Neuron (in vitro differentiated cells): Measurements from ENCODE around the gene EFNA5.

Source experiments
- H2AFZ ChIP-seq: one replicate; pipeline ENCODE4 v1.6.1; 2013; ENCODE audit warnings: low read depth, mild to moderate bottlenecking, inconsistent platforms, low read length, moderate library complexity
- H3K27me3 ChIP-seq: one replicate; pipeline ENCODE4 v1.6.1; 2013; ENCODE audit warnings: low read length; ENCODE audit not compliant: insufficient read depth
- H3K36me3 ChIP-seq: one replicate; pipeline ENCODE4 v1.6.1; 2013; ENCODE audit warnings: low read length; ENCODE audit not compliant: insufficient read depth
- H3K4me1 ChIP-seq: one replicate; pipeline ENCODE4 v1.6.1; 2013; ENCODE audit warnings: low read length; ENCODE audit not compliant: insufficient read depth
- H3K4me3 ChIP-seq: 2 replicates; pipeline ENCODE4 v1.5.1; 2013; ENCODE audit warnings: mild to moderate bottlenecking, low read length, moderate library complexity
- H3K9me3 ChIP-seq: one replicate; pipeline ENCODE4 v1.6.1; 2013; ENCODE audit warnings: low read length

Gene EFNA5

GRCh38 chr5:107474716-107475489, 195.8 kb downstream of the EFNA5 start:
- Histone ChIP-seq H3K4me1 (peaks cover 6% of the 10 kb centered on the region), H3K36me3 (no peaks in the 10 kb centered on the region), H3K27me3 (no peaks in the 10 kb centered on the region), H3K9me3 (no peaks in the 10 kb centered on the region), H3K4me3 (no peak overlapping the region), H2AFZ (no peak overlapping the region)

- no peaks in the 10 kb centered on the region for H3K36me3 ChIP-seq
- no peaks in the 10 kb centered on the region for H3K9me3 ChIP-seq
- H3K27me3 ChIP-seq: no peaks in the 10 kb centered on the region
- no peak overlapping the region for H3K4me3 ChIP-seq
- peaks cover 12% of the 10 kb centered on the region for H3K4me1 ChIP-seq
- H2AFZ ChIP-seq: no peak overlapping the region
Measured at GRCh38 chr5:107474361-107474715, 196.4 kb downstream of the EFNA5 start.

GRCh38 chr5:107472620-107473064, 198.1 kb downstream of the EFNA5 start:
- H2AFZ ChIP-seq: no peak overlapping the region
- H3K36me3 ChIP-seq: no peaks in the 10 kb centered on the region
- H3K4me1 ChIP-seq: peaks cover 24% of the 10 kb centered on the region
- no peak overlapping the region for H3K4me3 ChIP-seq
- no peaks in the 10 kb centered on the region for H3K9me3 ChIP-seq
- H3K27me3 ChIP-seq: no peaks in the 10 kb centered on the region

- no peaks in the 10 kb centered on the region for H3K36me3 ChIP-seq
- H3K4me3 ChIP-seq: no peak overlapping the region
- peaks cover 40% of the 10 kb centered on the region for H3K4me1 ChIP-seq
- no peak overlapping the region for H2AFZ ChIP-seq
- no peaks in the 10 kb centered on the region for H3K9me3 ChIP-seq
- no peaks in the 10 kb centered on the region for H3K27me3 ChIP-seq
Measured at GRCh38 chr5:107470295-107470582, 200.5 kb downstream of the EFNA5 start.

GRCh38 chr5:107469485-107470294, 201.0 kb downstream of the EFNA5 start:
- peaks cover 41% of the 10 kb centered on the region for H3K4me1 ChIP-seq
- H3K27me3 ChIP-seq: no peaks in the 10 kb centered on the region
- H3K36me3 ChIP-seq: no peaks in the 10 kb centered on the region
- no peak overlapping the region for H3K4me3 ChIP-seq
- no peaks in the 10 kb centered on the region for H3K9me3 ChIP-seq
- H2AFZ ChIP-seq: no peak overlapping the region

GRCh38 chr5:107469064-107469463, 201.7 kb downstream of the EFNA5 start:
- H3K4me1 ChIP-seq: peaks cover 41% of the 10 kb centered on the region
- H3K4me3 ChIP-seq: no peak overlapping the region
- no peaks in the 10 kb centered on the region for H3K36me3 ChIP-seq
- H3K27me3 ChIP-seq: no peaks in the 10 kb centered on the region
- H2AFZ ChIP-seq: no peak overlapping the region
- no peaks in the 10 kb centered on the region for H3K9me3 ChIP-seq

GRCh38 chr5:107468276-107468675, 202.5 kb downstream of the EFNA5 start:
- Histone ChIP-seq H2AFZ (no peak overlapping the region), H3K4me1 (peaks cover 41% of the 10 kb centered on the region), H3K27me3 (no peaks in the 10 kb centered on the region), H3K9me3 (no peaks in the 10 kb centered on the region), H3K4me3 (no peak overlapping the region), H3K36me3 (no peaks in the 10 kb centered on the region)

GRCh38 chr5:107467137-107467932, 203.4 kb downstream of the EFNA5 start:
- H3K36me3 ChIP-seq: no peaks in the 10 kb centered on the region
- H3K27me3 ChIP-seq: no peaks in the 10 kb centered on the region
- H2AFZ ChIP-seq: no peak overlapping the region
- H3K4me1 ChIP-seq: peaks cover 41% of the 10 kb centered on the region
- H3K9me3 ChIP-seq: no peaks in the 10 kb centered on the region
- H3K4me3 ChIP-seq: no peak overlapping the region

- peaks cover 41% of the 10 kb centered on the region for H3K4me1 ChIP-seq
- no peaks in the 10 kb centered on the region for H3K27me3 ChIP-seq
- H3K9me3 ChIP-seq: no peaks in the 10 kb centered on the region
- H3K4me3 ChIP-seq: no peak overlapping the region
- H2AFZ ChIP-seq: no peak overlapping the region
- no peaks in the 10 kb centered on the region for H3K36me3 ChIP-seq
Measured at GRCh38 chr5:107466233-107466769, 204.4 kb downstream of the EFNA5 start.

- H3K36me3 ChIP-seq: no peaks in the 10 kb centered on the region
- no peak overlapping the region for H3K4me3 ChIP-seq
- no peak overlapping the region for H2AFZ ChIP-seq
- no peaks in the 10 kb centered on the region for H3K27me3 ChIP-seq
- no peaks in the 10 kb centered on the region for H3K9me3 ChIP-seq
- peaks cover 42% of the 10 kb centered on the region for H3K4me1 ChIP-seq
Measured at GRCh38 chr5:107464876-107465275, 205.9 kb downstream of the EFNA5 start.

GRCh38 chr5:107464416-107464815, 206.3 kb downstream of the EFNA5 start:
- peaks cover 37% of the 10 kb centered on the region for H3K4me1 ChIP-seq
- H2AFZ ChIP-seq: no peak overlapping the region
- H3K27me3 ChIP-seq: no peaks in the 10 kb centered on the region
- no peak overlapping the region for H3K4me3 ChIP-seq
- H3K36me3 ChIP-seq: no peaks in the 10 kb centered on the region
- H3K9me3 ChIP-seq: no peaks in the 10 kb centered on the region

GRCh38 chr5:107463731-107464130, 207.0 kb downstream of the EFNA5 start:
- H2AFZ ChIP-seq: no peak overlapping the region
- no peaks in the 10 kb centered on the region for H3K27me3 ChIP-seq
- no peaks in the 10 kb centered on the region for H3K36me3 ChIP-seq
- no peaks in the 10 kb centered on the region for H3K9me3 ChIP-seq
- H3K4me1 ChIP-seq: peaks cover 30% of the 10 kb centered on the region
- no peak overlapping the region for H3K4me3 ChIP-seq

GRCh38 chr5:107461770-107462169, 209.0 kb downstream of the EFNA5 start:
- Histone ChIP-seq H3K27me3 (no peaks in the 10 kb centered on the region), H3K36me3 (no peaks in the 10 kb centered on the region), H3K4me3 (no peak overlapping the region), H3K4me1 (peaks cover 21% of the 10 kb centered on the region), H2AFZ (no peak overlapping the region), H3K9me3 (no peaks in the 10 kb centered on the region)
